Left lung (tissue), 10 donors: Measurements from ENCODE around the gene MAP1B. TPM values are rescaled to one million over a fixed set of nuclear protein-coding genes. Genes with fewer than 3 reads are reported as not detected.

Experiments used
- ATAC-seq: fragments of 200-7000 bp; cut with Tn5 transposase; one replicate; pipeline ENCODE4 v1.9.1; 2020; ENCODE audit warnings: moderate library complexity
- DNase-seq, 4 donors: peaks; one replicate each; pipeline ENCODE4 v3.0.0-alpha.2; 2013 to 2020
- H3K27ac ChIP-seq, 2 donors: fragments of 200-600 bp; sonication (generic) in 1 of 2; one replicate each; pipeline versions ENCODE4 v1.5.0 to v1.8.0; 2020 to 2021
- H3K27me3 ChIP-seq, 2 donors: fragments of 200-600 bp; sonication (generic) in 1 of 2; one replicate each; pipeline versions ENCODE4 v1.5.0 to v1.8.0; 2020 to 2021
- H3K36me3 ChIP-seq, 2 donors: fragments of 200-600 bp; sonication (generic) in 1 of 2; one replicate each; pipeline versions ENCODE4 v1.5.0 to v1.8.0; 2020 to 2021
- H3K4me1 ChIP-seq, 2 donors: fragments of 200-600 bp; one replicate each; pipeline ENCODE4 v1.8.0; 2021
- H3K4me3 ChIP-seq, 2 donors: fragments of 200-600 bp; sonication (generic) in 1 of 2; one replicate each; pipeline versions ENCODE4 v1.5.0 to v1.8.0; 2020 to 2021; ENCODE audit warnings: mild to moderate bottlenecking in 1 of 2
- H3K9me3 ChIP-seq, 2 donors: fragments of 200-600 bp; sonication (generic) in 1 of 2; one replicate each; pipeline versions ENCODE4 v1.5.0 to v1.8.0; 2020 to 2021
- CTCF ChIP-seq, 2 donors: fragments of 200-600 bp; sonication (generic) in 1 of 2; IDR thresholded peaks; one replicate each; pipeline versions ENCODE4 v1.5.0 to v1.8.0; 2021; ENCODE audit warnings: antibody characterized with exemption in 2 of 2
- intact Hi-C, 2 donors: fragments of 100-400 bp; cut with DNase I; formaldehyde crosslinking; loops; one replicate each; pipeline versions ENCODE4 v1.11.2 to v1.14.2; 2022
- polyA plus RNA-seq, 6 donors: library from polyadenylated mRNA; unstranded; fragments of 120-200 nt; gene quantifications; one replicate each; pipeline ENCODE4 v1.2.1, GENCODE V29; 2013; ENCODE audit not compliant: insufficient read length in 6 of 6
- total RNA-seq, 2 donors: library from RNA; stranded (reverse); fragmentation: NEBNext Ultra II Directional; extraction: Animal tissue kit (Norgen Biotek cat#: 25700); gene quantifications; one replicate each; pipeline ENCODE4 v1.2.1, GENCODE V29; 2021
- donor health status: DM: no; HTN: yes; CAD: no.
- donor health status: DM: no; HTN: no; CAD: no.

The MAP1B gene
- total and polyA plus RNA-seq, 8 donors, result 14.6 to 62.6 (median 23.3) TPM

DNA sequence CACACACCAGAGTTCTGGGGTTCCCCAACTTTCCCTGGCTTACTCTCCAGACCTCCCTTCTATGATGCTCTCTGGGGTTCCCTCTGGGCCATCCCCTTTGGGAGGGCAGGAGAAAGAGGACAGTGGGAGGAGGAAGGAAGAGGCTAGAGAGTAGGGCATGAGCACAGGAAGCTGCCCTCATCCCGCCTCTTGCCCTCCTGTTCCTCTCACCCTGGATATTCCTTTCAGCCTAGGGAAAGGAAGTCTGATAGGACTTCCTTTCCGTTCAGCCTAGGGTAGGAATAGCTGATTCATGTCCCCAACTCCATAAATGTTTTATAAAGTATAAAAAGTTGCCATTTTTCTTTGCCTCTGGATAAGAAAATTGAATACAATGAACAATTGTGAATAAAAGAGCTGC lies 7.4 kb downstream of the MAP1B start:
- no peak overlapping the region for H3K27ac ChIP-seq
- H3K9me3 ChIP-seq, result no peaks in the 10 kb centered on the region
- intact Hi-C loops, result no loop called here
- no peak for ATAC-seq
- H3K4me3 ChIP-seq, result no peak overlapping the region
- H3K4me1 ChIP-seq, result no peaks in the 10 kb centered on the region
- no peak for DNase-seq
- H3K36me3 ChIP-seq, result no peaks in the 10 kb centered on the region
- H3K27me3 ChIP-seq, result peaks cover 0 to 12% of the 10 kb centered on the region in 2 donors
- no peak for TF ChIP-seq CTCF (IDR thresholded peaks at IDR 0.05)

DNA sequence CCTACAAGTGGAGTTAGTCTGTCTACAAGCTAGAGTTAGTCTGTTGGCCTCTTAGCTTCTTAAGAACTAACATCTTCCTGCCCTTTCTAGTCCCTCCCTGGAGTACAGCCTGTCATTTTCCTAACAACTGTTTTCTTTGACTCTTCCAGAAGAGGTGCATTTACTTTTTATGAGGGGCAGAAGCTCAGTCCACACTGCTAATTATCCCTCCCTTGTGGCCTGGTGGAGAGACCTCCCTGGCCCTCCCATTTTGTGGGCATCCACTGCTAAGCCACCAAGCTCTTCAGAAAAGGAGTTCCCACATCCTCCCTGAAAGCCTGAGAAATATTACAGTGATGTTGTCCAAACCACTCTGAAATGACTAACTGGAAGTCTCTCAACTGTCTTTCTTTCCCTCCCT lies 8.0 kb downstream of the MAP1B start:
- Histone ChIP-seq H3K4me1 (no peaks in the 10 kb centered on the region), H3K36me3 (no peaks in the 10 kb centered on the region), H3K27ac (no peak overlapping the region), H3K4me3 (no peak overlapping the region), H3K9me3 (no peaks in the 10 kb centered on the region), H3K27me3 (peaks cover 0 to 5% of the 10 kb centered on the region in 2 donors)
- TF ChIP-seq CTCF (IDR thresholded peaks at IDR 0.05), result no peak
- intact Hi-C loops, result no loop called here
- no peak for DNase-seq
- ATAC-seq, result no peak

- no peaks in the 10 kb centered on the region for H3K4me1 ChIP-seq
- H3K27me3 ChIP-seq, result no peaks in the 10 kb centered on the region
- intact Hi-C loops, result no loop called here
- DNase-seq (no peak), ATAC-seq (no peak)
- no peaks in the 10 kb centered on the region for H3K9me3 ChIP-seq
- no peak for TF ChIP-seq CTCF (IDR thresholded peaks at IDR 0.05)
- H3K36me3 ChIP-seq, result no peaks in the 10 kb centered on the region
- H3K27ac ChIP-seq, result no peak overlapping the region
- no peak overlapping the region for H3K4me3 ChIP-seq
These were observed 10.0 kb downstream of the MAP1B start for GRCh38 chr5:72117307-72117706.

DNA sequence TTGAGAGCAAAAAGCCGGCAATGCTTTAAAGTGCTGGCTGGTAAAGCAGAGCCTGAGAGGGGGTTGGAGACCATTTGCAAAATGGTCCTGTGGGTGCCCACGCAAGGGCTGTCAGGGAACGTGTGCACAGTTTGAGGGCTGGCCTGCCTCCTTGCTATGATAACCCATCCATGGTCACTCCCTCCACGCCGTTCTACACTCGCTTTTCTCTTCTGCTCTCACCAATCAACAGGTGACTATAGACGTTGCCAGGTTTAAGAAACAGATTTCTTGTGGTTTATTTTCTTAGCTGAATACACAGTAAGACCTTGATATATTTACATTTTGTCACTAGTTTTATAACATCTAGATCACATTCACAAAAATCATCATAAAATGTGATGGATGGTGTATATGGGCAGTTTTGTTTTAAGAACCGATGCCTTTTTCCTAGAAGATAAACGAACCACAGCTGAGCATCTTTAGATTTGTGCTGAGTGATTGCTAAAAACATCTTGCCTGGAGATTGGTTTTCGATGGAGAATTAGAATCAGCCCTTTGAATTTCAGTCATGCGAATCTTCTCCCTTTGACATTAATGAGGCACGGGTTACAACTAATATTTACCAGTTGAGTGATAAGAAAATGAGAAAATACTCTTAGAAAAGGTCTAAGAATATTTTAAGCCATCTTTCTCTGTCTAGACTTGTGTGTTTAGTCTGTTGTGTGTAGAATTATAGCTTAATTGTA lies 13.9 kb downstream of the MAP1B start:
- Histone ChIP-seq H3K9me3 (no peaks in the 10 kb centered on the region), H3K4me3 (no peak overlapping the region), H3K27ac (no peak overlapping the region), H3K4me1 (no peaks in the 10 kb centered on the region), H3K36me3 (no peaks in the 10 kb centered on the region), H3K27me3 (no peaks in the 10 kb centered on the region)
- DNase-seq (no peak), ATAC-seq (no peak)
- no peak for TF ChIP-seq CTCF (IDR thresholded peaks at IDR 0.05)
- intact Hi-C loops, result no loop called here

- no peak for ATAC-seq
- TF ChIP-seq CTCF (IDR thresholded peaks at IDR 0.05), result no peak
- H3K4me1 ChIP-seq, result no peaks in the 10 kb centered on the region
- no peak overlapping the region for H3K27ac ChIP-seq
- H3K27me3 ChIP-seq, result no peaks in the 10 kb centered on the region
- no peak overlapping the region for H3K4me3 ChIP-seq
- H3K9me3 ChIP-seq, result no peaks in the 10 kb centered on the region
- intact Hi-C loops, result no loop called here
- no peak for DNase-seq
- no peaks in the 10 kb centered on the region for H3K36me3 ChIP-seq
These were observed 14.6 kb downstream of the MAP1B start for GRCh38 chr5:72121780-72122445.
